ENCODE measurements around the gene SLCO1A2.

- TF ChIP-seq CTCF (IDR thresholded peaks at IDR 0.05; ENCODE audit: extremely low read depth in 1 of 2, insufficient read depth in 1 of 2, low read depth in 1 of 2, low read length in 2 of 2) (no peak), POLR2A (IDR thresholded peaks at IDR 0.05; ENCODE audit: low read depth, low read length) (no peak)
Measured at GRCh38 chr12:21300632-21301031, 34.1 kb downstream of the SLCO1A2 start.

All from endothelial cell of umbilical vein (primary cell).